Stimulated activated CD4-positive, alpha-beta T cell treated with anti-CD3 and anti-CD28 coated beads, Interleukin-12 subunit alpha, Interleukin-12 subunit beta, amount 100 ng/mL, for 24 hours (primary cell): ENCODE results near the gene SNX2.

Source experiments
- DNase-seq, 2 experiments: peaks; one replicate each; pipeline ENCODE4 v3.0.0-alpha.2; 2020; ENCODE audit warnings: low read depth in 2 of 2

The SNX2 gene

GRCh38 chr5:122772446-122772845 lies 2.4 kb upstream of the SNX2 start:
- DNase-seq: no peak

GRCh38 chr5:122773619-122774018 lies 1.3 kb upstream of the SNX2 start:
- no peak for DNase-seq

GRCh38 chr5:122774519-122774860 lies 390 bp upstream of the SNX2 start:
- DNase-seq: no peak

- no peak for DNase-seq
These were observed 966 bp downstream of the SNX2 start for GRCh38 chr5:122775550-122776542.

- DNase-seq: no peak
These were observed 3.3 kb downstream of the SNX2 start for GRCh38 chr5:122778157-122778556.

- DNase-seq: no peak
These were observed 4.6 kb downstream of the SNX2 start for GRCh38 chr5:122779451-122779850.

- no peak for DNase-seq
These were observed 5.4 kb downstream of the SNX2 start for GRCh38 chr5:122780296-122780695.

GRCh38 chr5:122781465-122781864 lies 6.6 kb downstream of the SNX2 start:
- no peak for DNase-seq

- DNase-seq: no peak
These were observed 10.4 kb downstream of the SNX2 start for GRCh38 chr5:122785294-122785693.

GRCh38 chr5:122788371-122788770 lies 13.5 kb downstream of the SNX2 start:
- DNase-seq: no peak

- DNase-seq: no peak
These were observed 14.1 kb downstream of the SNX2 start for GRCh38 chr5:122788996-122789395.

GRCh38 chr5:122789461-122790171 lies 14.7 kb downstream of the SNX2 start:
- DNase-seq: no peak

GRCh38 chr5:122790354-122791103 lies 15.6 kb downstream of the SNX2 start:
- DNase-seq: no peak

- DNase-seq: no peak
These were observed 30.6 kb downstream of the SNX2 start for GRCh38 chr5:122805481-122805880.

- no peak for DNase-seq
These were observed 35.5 kb downstream of the SNX2 start for GRCh38 chr5:122810405-122810804.

GRCh38 chr5:122815218-122815767 lies 40.4 kb downstream of the SNX2 start:
- DNase-seq: no peak

GRCh38 chr5:122816756-122817155 lies 41.9 kb downstream of the SNX2 start:
- no peak for DNase-seq

- no peak for DNase-seq
These were observed 57.1 kb downstream of the SNX2 start for GRCh38 chr5:122831984-122832383.

GRCh38 chr5:122835681-122836080 lies 60.8 kb downstream of the SNX2 start:
- DNase-seq: no peak

- DNase-seq: no peak
These were observed 62.1 kb downstream of the SNX2 start for GRCh38 chr5:122836947-122837346.

GRCh38 chr5:122839731-122840130 lies 64.9 kb downstream of the SNX2 start:
- DNase-seq: no peak

- DNase-seq: no peak
These were observed 67.2 kb downstream of the SNX2 start for GRCh38 chr5:122842016-122842580.
